ENCODE results near the gene AGBL1. TPM values are rescaled to one million over a fixed set of nuclear protein-coding genes. Genes with fewer than 3 reads are reported as not detected.

The AGBL1 gene
- polyA plus RNA-seq, 1 donor (not counting 4 experiments of a cell fraction or from before 2014, with no cell fraction given) = not detected

DNA sequence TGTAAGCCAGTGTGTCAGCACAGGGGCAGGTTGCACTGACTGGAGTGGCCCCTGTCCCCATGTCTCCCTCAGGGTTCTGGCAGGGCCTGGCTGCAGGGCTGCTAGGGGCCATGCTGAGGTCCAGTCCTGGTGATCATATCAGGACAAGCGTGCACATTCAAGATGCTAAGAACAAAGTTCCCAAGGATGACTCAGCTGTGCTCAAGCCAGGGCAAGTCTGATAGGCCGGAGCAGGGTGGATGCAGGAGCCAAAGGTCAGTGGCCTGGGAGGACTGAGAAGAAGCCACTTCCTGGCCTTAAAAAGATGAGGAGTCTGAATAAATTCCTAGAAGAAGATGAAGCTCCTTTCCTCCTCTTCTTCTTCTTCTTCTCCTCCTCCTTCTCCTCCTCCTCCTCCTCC, 353.2 kb downstream of the AGBL1 start:
- TF ChIP-seq, protein P1, sequence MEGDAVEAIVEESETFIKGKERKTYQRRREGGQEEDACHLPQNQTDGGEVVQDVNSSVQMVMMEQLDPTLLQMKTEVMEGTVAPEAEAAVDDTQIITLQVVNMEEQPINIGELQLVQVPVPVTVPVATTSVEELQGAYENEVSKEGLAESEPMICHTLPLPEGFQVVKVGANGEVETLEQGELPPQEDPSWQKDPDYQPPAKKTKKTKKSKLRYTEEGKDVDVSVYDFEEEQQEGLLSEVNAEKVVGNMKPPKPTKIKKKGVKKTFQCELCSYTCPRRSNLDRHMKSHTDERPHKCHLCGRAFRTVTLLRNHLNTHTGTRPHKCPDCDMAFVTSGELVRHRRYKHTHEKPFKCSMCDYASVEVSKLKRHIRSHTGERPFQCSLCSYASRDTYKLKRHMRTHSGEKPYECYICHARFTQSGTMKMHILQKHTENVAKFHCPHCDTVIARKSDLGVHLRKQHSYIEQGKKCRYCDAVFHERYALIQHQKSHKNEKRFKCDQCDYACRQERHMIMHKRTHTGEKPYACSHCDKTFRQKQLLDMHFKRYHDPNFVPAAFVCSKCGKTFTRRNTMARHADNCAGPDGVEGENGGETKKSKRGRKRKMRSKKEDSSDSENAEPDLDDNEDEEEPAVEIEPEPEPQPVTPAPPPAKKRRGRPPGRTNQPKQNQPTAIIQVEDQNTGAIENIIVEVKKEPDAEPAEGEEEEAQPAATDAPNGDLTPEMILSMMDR (optimal IDR thresholded peaks at IDR 0.05 in 1 of 3, IDR thresholded peaks at IDR 0.05 in 1 of 3, conservative IDR thresholded peaks at IDR 0.05 in 1 of 3; ENCODE audit: extremely low read depth in 1 of 3, insufficient read depth in 2 of 3, low read length in 3 of 3) = no peak
- no peak for TF ChIP-seq EZH2 (IDR thresholded peaks at IDR 0.05; ENCODE audit: low read length)
- Histone ChIP-seq H4K20me1 (ENCODE audit: control insufficient read depth, extremely low read depth, insufficient read depth, low read length) (no peaks in the 10 kb centered on the region), H3K4me2 (ENCODE audit: control insufficient read depth, extremely low read depth, insufficient read depth, low read depth, low read length) (no peak overlapping the region), H3K4me1 (ENCODE audit: control insufficient read depth, extremely low read depth, insufficient read depth, low read length) (no peaks in the 10 kb centered on the region), H3K4me3 (ENCODE audit: control insufficient read depth in 2 of 3, extremely low read depth in 1 of 3, insufficient read depth in 2 of 3, low read depth in 1 of 3, low read length in 3 of 3) (no peak overlapping the region), H3K36me3 (ENCODE audit: control insufficient read depth in 2 of 2, extremely low read depth in 1 of 2, insufficient read depth in 2 of 2, low read length in 2 of 2) (no peaks in the 10 kb centered on the region), H3K27me3 (ENCODE audit: control insufficient read depth, extremely low read depth, insufficient read depth, low read length) (no peaks in the 10 kb centered on the region), H3K9ac (ENCODE audit: control insufficient read depth, extremely low read depth, insufficient read depth, low read length) (no peak overlapping the region), H3K9me3 (ENCODE audit: control insufficient read depth, low read depth, low read length) (no peaks in the 10 kb centered on the region), H3K9me1 (ENCODE audit: control insufficient read depth, extremely low read depth, insufficient read depth, low read length) (no peaks in the 10 kb centered on the region), H2AFZ (ENCODE audit: control insufficient read depth, low read length) (no peak overlapping the region), H3K27ac (ENCODE audit: control insufficient read depth, insufficient read depth, low read length) (no peak overlapping the region), H3K79me2 (ENCODE audit: control insufficient read depth, insufficient read depth, low read length) (no peaks in the 10 kb centered on the region)
- FAIRE-seq (no peak), DNase-seq (ENCODE audit: low read depth, low spot score) (no peak)
- dilution Hi-C loops (cut with MboI; ENCODE audit: extremely low pct_ligation_motif_present, low sequenced_read_pairs) = no loop called here

DNA sequence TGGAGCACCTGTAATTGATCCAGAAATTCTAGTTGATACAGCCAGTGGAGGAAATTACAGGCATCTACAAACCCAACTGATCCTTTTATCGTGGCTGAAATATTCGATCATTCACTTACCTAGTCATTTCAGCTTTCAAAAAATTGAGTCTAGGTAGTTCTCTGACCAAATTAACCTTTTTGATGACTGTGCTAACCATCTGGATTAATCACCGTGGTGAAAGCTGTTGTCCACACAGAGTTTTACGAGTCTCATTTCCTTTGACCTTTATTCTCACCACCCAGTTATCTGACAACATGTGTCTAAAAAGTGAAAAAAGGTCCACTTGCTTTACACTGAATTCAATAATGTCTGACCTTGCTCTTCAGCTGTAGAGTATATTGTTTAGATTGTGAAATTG, 354.3 kb downstream of the AGBL1 start:
- Histone ChIP-seq H3K4me3 (ENCODE audit: control insufficient read depth in 2 of 3, extremely low read depth in 1 of 3, insufficient read depth in 2 of 3, low read depth in 1 of 3, low read length in 3 of 3) (no peak overlapping the region), H3K27ac (ENCODE audit: control insufficient read depth, insufficient read depth, low read length) (no peak overlapping the region), H2AFZ (ENCODE audit: control insufficient read depth, low read length) (no peak overlapping the region), H4K20me1 (ENCODE audit: control insufficient read depth, extremely low read depth, insufficient read depth, low read length) (no peaks in the 10 kb centered on the region), H3K79me2 (ENCODE audit: control insufficient read depth, insufficient read depth, low read length) (no peaks in the 10 kb centered on the region), H3K9me1 (ENCODE audit: control insufficient read depth, extremely low read depth, insufficient read depth, low read length) (no peaks in the 10 kb centered on the region), H3K9me3 (ENCODE audit: control insufficient read depth, low read depth, low read length) (no peaks in the 10 kb centered on the region), H3K4me1 (ENCODE audit: control insufficient read depth, extremely low read depth, insufficient read depth, low read length) (no peaks in the 10 kb centered on the region), H3K9ac (ENCODE audit: control insufficient read depth, extremely low read depth, insufficient read depth, low read length) (no peak overlapping the region), H3K36me3 (ENCODE audit: control insufficient read depth in 2 of 2, extremely low read depth in 1 of 2, insufficient read depth in 2 of 2, low read length in 2 of 2) (no peaks in the 10 kb centered on the region), H3K4me2 (ENCODE audit: control insufficient read depth, extremely low read depth, insufficient read depth, low read depth, low read length) (no peak overlapping the region), H3K27me3 (ENCODE audit: control insufficient read depth, extremely low read depth, insufficient read depth, low read length) (no peaks in the 10 kb centered on the region)
- dilution Hi-C loops (cut with MboI; ENCODE audit: extremely low pct_ligation_motif_present, low sequenced_read_pairs) = no loop called here
- FAIRE-seq = no peak
- TF ChIP-seq EZH2 (IDR thresholded peaks at IDR 0.05; ENCODE audit: low read length) = no peak
- TF ChIP-seq, protein P1 (optimal IDR thresholded peaks at IDR 0.05 in 1 of 3, IDR thresholded peaks at IDR 0.05 in 1 of 3, conservative IDR thresholded peaks at IDR 0.05 in 1 of 3; ENCODE audit: extremely low read depth in 1 of 3, insufficient read depth in 2 of 3, low read length in 3 of 3) = no peak
- DNase-seq (ENCODE audit: low read depth, low spot score) = no peak
